ENCODE data around the gene DAPK2.

DAPK2 gene

DNA sequence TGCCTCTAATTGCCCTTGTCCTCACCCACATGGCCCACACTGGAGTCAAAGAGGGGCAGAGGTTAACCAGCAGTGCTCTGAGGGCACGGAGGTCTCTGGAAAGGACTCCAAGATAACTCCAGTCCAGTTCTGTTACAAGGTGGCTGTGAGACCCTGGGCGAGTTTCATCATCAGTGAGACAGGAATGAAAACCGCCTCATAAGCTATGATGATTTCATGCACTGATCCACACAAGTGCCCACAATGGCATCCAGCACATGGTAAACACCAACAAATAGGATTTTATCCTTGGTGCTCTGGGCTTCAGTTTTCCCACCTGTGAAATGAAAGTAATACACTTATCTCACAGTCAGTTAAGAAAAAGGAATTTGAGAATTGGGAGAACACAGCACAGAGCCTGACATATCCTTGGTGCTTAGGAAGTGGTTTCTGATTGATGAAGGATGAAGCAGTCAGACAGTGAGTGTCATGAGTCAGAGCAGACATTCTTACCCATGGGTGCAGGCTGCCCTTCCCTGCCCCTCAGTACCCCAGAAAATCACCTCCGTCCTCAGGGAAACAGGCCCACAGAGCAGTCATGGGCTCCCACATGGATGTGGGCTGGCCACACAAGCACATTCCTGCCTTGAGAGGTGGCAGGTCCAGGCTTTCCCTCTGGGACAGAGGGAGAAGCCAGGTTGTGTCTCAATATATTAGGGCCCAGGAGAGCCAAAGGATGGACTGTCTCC lies 48.4 kb downstream of the DAPK2 start:
- H3K79me2 ChIP-seq (ENCODE audit: insufficient read depth, low read length) = no peaks in the 10 kb centered on the region
- no peak overlapping the region for H3K4me3 ChIP-seq (ENCODE audit: low read length, poor library complexity, severe bottlenecking)
- TF ChIP-seq, protein P1, sequence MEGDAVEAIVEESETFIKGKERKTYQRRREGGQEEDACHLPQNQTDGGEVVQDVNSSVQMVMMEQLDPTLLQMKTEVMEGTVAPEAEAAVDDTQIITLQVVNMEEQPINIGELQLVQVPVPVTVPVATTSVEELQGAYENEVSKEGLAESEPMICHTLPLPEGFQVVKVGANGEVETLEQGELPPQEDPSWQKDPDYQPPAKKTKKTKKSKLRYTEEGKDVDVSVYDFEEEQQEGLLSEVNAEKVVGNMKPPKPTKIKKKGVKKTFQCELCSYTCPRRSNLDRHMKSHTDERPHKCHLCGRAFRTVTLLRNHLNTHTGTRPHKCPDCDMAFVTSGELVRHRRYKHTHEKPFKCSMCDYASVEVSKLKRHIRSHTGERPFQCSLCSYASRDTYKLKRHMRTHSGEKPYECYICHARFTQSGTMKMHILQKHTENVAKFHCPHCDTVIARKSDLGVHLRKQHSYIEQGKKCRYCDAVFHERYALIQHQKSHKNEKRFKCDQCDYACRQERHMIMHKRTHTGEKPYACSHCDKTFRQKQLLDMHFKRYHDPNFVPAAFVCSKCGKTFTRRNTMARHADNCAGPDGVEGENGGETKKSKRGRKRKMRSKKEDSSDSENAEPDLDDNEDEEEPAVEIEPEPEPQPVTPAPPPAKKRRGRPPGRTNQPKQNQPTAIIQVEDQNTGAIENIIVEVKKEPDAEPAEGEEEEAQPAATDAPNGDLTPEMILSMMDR (conservative IDR thresholded peaks at IDR 0.05; ENCODE audit: low read length) = no peak
- no peak for TF ChIP-seq EZH2phosphoT487 (IDR thresholded peaks at IDR 0.05; ENCODE audit: borderline replicate concordance)
- no peaks in the 10 kb centered on the region for H3K27me3 ChIP-seq (ENCODE audit: insufficient read depth, low read length, poor library complexity, severe bottlenecking)
- no peaks in the 10 kb centered on the region for H3K36me3 ChIP-seq (ENCODE audit: insufficient read depth, low read length)
- H3K9ac ChIP-seq (ENCODE audit: low read depth, low read length, poor library complexity, severe bottlenecking) = no peak overlapping the region
- H2AFZ ChIP-seq (ENCODE audit: low read length) = no peak overlapping the region
- no peaks in the 10 kb centered on the region for H3K9me3 ChIP-seq (ENCODE audit: insufficient read depth, low read depth, low read length)
- H3K4me2 ChIP-seq (ENCODE audit: low read depth, low read length, poor library complexity, severe bottlenecking) = no peak overlapping the region
- H3K4me1 ChIP-seq (ENCODE audit: insufficient read depth, low read length, poor library complexity, severe bottlenecking) = peaks cover 6% of the 10 kb centered on the region
- no peaks in the 10 kb centered on the region for H3K9me2 ChIP-seq (replicated peaks; ENCODE audit: low read depth, low read length)
- H4K20me1 ChIP-seq (ENCODE audit: insufficient read depth, low read length, poor library complexity, severe bottlenecking) = no peaks in the 10 kb centered on the region
- no peaks in the 10 kb centered on the region for H3F3A ChIP-seq (ENCODE audit: low read depth)

DNA sequence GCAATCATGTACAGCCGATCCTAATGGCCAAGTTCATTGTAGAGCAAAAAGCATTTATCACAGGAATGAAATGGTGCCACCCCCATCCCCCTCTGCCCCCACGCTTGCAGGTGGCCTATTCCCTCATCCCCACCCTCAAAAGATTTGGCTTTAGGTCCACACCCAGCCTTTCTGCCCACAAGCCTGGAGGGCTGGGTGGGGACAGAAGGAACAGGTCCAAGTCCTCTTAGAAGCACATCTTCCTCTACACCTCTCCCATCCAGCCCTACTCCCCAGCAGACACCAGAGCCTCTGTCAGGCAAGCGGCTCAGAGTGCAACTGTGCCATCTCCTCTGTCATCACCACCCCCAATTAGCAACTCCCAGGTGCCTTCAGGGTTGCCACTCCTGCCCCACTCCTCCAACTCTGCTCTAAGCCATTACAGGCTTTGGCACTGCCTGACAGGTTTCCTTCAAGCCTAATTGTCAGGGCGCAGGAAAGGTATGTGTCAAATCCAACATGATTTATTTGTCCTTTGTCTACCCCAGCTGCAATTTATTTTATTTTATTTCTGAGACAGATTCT lies 49.4 kb downstream of the DAPK2 start:
- H3K4me1 ChIP-seq (ENCODE audit: insufficient read depth, low read length, poor library complexity, severe bottlenecking) = peaks cover 6% of the 10 kb centered on the region
- no peak overlapping the region for H3K9ac ChIP-seq (ENCODE audit: low read depth, low read length, poor library complexity, severe bottlenecking)
- H3K4me3 ChIP-seq (ENCODE audit: low read length, poor library complexity, severe bottlenecking) = no peak overlapping the region
- TF ChIP-seq EZH2phosphoT487 (IDR thresholded peaks at IDR 0.05; ENCODE audit: borderline replicate concordance) = no peak
- TF ChIP-seq, protein P1 (conservative IDR thresholded peaks at IDR 0.05; ENCODE audit: low read length) = no peak
- no peaks in the 10 kb centered on the region for H3F3A ChIP-seq (ENCODE audit: low read depth)
- no peaks in the 10 kb centered on the region for H3K79me2 ChIP-seq (ENCODE audit: insufficient read depth, low read length)
- H3K27me3 ChIP-seq (ENCODE audit: insufficient read depth, low read length, poor library complexity, severe bottlenecking) = no peaks in the 10 kb centered on the region
- H3K4me2 ChIP-seq (ENCODE audit: low read depth, low read length, poor library complexity, severe bottlenecking) = no peak overlapping the region
- H4K20me1 ChIP-seq (ENCODE audit: insufficient read depth, low read length, poor library complexity, severe bottlenecking) = no peaks in the 10 kb centered on the region
- no peaks in the 10 kb centered on the region for H3K9me3 ChIP-seq (ENCODE audit: insufficient read depth, low read depth, low read length)
- H2AFZ ChIP-seq (ENCODE audit: low read length) = no peak overlapping the region
- no peaks in the 10 kb centered on the region for H3K9me2 ChIP-seq (replicated peaks; ENCODE audit: low read depth, low read length)
- H3K36me3 ChIP-seq (ENCODE audit: insufficient read depth, low read length) = no peaks in the 10 kb centered on the region

DNA sequence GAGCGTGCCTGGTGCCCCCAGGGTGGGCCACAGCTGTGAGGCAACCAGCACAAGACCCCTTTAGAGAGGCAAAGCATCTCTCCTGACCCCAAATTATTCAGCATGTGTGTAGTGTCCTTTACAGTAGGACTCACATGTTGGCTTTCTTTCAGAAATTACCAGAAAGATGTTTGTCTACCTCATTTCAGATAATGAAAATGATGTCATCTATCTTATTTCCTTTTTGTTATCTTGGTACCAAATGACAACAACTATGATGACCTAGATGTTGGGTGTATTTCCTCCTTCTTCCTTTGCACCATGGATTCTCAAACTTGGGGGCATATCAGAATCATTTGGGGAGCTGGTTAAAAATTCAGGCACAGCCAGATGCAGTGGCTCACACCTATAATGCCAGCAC lies 50.5 kb downstream of the DAPK2 start:
- Histone ChIP-seq H3K4me1 (ENCODE audit: insufficient read depth, low read length, poor library complexity, severe bottlenecking) (peaks cover 17% of the 10 kb centered on the region), H3K4me2 (ENCODE audit: low read depth, low read length, poor library complexity, severe bottlenecking) (no peak overlapping the region), H2AFZ (ENCODE audit: low read length) (no peak overlapping the region), H3F3A (ENCODE audit: low read depth) (no peaks in the 10 kb centered on the region), H3K36me3 (ENCODE audit: insufficient read depth, low read length) (no peaks in the 10 kb centered on the region), H3K27me3 (ENCODE audit: insufficient read depth, low read length, poor library complexity, severe bottlenecking) (no peaks in the 10 kb centered on the region), H3K4me3 (ENCODE audit: low read length, poor library complexity, severe bottlenecking) (no peak overlapping the region), H3K9ac (ENCODE audit: low read depth, low read length, poor library complexity, severe bottlenecking) (no peak overlapping the region), H4K20me1 (ENCODE audit: insufficient read depth, low read length, poor library complexity, severe bottlenecking) (no peaks in the 10 kb centered on the region), H3K9me2 (replicated peaks; ENCODE audit: low read depth, low read length) (no peaks in the 10 kb centered on the region), H3K9me3 (ENCODE audit: insufficient read depth, low read depth, low read length) (no peaks in the 10 kb centered on the region), H3K79me2 (ENCODE audit: insufficient read depth, low read length) (no peaks in the 10 kb centered on the region)
- TF ChIP-seq EZH2phosphoT487 (IDR thresholded peaks at IDR 0.05; ENCODE audit: borderline replicate concordance) = no peak
- TF ChIP-seq, protein P1 (conservative IDR thresholded peaks at IDR 0.05; ENCODE audit: low read length) = no peak

All from Loucy (cell line).